Measurements from ENCODE around the gene PUM1.
A peak's percentile ranks its signal among the peaks of the same experiment; 100 is the strongest.
"Not testable (repeated sequence)": the region's sequence is repeated elsewhere in the genome, so short reads cannot be mapped to it uniquely, and the experiment has no call there.

PUM1 gene, protein sequence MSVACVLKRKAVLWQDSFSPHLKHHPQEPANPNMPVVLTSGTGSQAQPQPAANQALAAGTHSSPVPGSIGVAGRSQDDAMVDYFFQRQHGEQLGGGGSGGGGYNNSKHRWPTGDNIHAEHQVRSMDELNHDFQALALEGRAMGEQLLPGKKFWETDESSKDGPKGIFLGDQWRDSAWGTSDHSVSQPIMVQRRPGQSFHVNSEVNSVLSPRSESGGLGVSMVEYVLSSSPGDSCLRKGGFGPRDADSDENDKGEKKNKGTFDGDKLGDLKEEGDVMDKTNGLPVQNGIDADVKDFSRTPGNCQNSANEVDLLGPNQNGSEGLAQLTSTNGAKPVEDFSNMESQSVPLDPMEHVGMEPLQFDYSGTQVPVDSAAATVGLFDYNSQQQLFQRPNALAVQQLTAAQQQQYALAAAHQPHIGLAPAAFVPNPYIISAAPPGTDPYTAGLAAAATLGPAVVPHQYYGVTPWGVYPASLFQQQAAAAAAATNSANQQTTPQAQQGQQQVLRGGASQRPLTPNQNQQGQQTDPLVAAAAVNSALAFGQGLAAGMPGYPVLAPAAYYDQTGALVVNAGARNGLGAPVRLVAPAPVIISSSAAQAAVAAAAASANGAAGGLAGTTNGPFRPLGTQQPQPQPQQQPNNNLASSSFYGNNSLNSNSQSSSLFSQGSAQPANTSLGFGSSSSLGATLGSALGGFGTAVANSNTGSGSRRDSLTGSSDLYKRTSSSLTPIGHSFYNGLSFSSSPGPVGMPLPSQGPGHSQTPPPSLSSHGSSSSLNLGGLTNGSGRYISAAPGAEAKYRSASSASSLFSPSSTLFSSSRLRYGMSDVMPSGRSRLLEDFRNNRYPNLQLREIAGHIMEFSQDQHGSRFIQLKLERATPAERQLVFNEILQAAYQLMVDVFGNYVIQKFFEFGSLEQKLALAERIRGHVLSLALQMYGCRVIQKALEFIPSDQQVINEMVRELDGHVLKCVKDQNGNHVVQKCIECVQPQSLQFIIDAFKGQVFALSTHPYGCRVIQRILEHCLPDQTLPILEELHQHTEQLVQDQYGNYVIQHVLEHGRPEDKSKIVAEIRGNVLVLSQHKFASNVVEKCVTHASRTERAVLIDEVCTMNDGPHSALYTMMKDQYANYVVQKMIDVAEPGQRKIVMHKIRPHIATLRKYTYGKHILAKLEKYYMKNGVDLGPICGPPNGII

DNA sequence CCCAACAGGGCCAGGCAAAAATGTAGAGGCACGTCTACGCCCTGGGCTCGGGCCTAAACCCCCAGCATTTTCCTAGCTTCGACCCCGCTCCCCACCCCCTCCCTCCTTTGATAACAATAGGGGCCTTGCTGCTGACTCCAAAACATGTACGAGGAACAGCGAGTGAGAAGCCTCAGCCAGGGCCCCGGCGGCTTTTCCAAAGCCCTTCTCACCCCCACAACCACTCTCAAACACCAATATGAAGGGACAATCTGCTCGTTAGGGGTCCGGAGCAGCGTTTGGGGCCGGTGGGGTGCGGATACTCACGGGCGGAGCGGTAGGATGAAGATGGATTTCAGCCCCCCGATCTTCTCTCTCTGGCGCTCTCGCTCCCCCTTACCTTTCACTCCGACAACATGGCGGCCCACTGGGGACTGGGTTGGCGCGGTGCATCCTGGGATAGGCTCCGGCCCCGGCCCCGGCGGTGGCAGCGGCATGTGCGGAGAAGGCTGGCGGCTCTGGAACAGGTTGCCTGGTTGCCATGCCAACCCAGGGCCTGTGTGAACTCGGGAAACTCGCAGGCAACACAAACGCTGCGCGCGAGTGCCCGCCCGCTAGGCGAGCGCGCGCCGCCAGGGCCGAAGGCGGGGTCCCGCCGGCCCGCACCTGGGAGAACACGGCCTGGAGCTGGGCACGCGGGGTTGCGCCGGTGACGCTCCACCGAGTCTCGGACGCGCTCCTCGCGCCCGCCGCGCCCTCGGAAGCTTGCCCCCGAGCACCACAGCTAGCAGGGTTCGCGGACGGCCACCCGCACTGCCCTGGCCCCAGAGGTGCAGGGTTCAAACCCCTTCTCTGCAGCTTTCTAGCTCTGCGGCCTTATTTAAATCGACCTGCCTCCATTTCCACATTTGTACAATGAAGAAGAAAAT lies at the start of gene PUM1:
Gene PUM1 (minus strand): TSS at position 408 of the 908 bp plus-strand sequence. CDS start 6,151 bp downstream, outside the sequence.
- DNase-seq = peak; percentile 99

DNA sequence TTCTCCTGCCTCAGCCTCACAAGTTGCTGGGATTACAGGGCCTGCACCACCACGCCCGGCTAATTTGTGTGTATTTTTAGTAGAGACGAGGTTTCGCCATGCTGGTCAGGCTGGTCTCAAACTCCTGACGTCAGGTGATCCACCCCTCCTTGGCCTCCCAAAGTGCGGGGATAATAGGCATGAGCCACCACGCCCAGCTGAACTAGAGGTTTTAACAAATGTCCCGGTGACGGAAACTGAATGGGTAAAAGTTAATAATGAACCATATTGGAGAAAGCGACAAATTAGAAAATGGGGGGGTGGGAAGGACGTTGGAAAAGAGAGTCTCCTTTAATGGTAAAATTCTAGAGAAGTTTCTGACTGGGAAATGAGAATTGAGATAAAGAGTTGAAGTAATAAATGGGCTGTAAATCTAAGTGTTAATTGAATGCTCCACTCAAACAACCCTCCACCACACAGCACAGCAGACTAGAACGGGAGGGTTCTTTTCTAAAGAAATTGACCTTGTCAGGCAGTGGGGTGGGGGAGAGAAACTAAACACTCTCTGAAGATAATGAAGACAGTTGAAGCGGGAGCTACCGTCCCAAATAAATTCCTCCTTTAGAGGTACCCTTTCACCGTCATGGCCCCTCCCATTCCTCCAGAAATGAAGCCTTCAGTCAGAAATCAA lies 46.9 kb upstream of the PUM1 start:
- no peak for DNase-seq

DNA sequence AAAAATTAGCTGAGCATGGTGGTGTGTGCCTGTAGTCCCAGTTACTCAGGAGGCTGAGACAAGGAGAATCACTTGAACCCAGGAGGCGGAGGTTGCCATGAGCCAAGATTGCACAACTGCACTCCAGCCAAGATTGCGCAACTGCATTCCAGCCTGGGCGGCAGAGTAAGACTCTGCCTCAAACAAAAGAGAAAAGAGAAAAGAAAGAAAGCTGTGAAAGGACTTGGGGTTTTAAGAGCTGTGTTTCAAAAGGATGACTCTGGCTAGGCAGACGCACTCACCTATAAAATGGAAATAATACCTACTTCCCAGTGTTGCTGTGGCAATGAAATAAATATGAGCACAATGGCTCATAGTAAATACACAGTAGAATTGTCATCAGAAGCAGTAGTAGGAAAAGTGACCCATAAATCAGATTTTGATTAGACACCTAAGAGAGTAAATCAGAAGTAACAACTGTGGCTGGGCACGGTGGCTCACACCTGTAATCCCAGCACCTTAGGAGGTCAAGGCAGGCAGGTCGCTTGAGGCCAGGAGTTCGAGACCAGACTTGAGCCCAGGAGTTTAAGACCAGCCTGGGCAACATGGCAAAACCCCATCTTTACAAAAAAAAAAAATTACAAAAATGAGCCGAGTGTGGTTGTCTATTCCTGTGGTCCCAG lies 45.9 kb upstream of the PUM1 start:
- no peak for DNase-seq

GRCh38 chr1:31110846-31111245 lies 45.3 kb upstream of the PUM1 start:
- DNase-seq = no peak

DNA sequence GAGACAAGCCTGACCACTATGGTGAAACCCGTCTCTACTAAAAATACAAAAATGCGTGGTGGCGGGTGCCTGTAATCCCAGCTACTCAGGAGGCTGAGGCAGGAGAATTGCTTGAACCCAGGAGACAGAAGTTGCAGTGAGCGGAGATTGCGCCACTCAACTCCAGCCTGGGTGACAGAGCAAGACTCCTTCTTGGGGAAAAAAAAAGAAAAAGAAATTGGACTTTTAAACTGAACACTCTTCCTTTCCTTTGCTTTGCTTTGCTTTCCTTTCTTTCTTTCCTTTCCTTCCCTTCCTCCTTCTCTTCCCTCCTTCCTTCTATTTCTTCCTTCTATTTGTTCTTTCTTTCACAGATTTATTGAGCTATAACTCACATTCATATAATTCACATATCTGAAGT lies 43.3 kb upstream of the PUM1 start:
- no peak for DNase-seq

- no peak for DNase-seq
Observed at GRCh38 chr1:31105646-31106045, 40.1 kb upstream of the PUM1 start.

DNA sequence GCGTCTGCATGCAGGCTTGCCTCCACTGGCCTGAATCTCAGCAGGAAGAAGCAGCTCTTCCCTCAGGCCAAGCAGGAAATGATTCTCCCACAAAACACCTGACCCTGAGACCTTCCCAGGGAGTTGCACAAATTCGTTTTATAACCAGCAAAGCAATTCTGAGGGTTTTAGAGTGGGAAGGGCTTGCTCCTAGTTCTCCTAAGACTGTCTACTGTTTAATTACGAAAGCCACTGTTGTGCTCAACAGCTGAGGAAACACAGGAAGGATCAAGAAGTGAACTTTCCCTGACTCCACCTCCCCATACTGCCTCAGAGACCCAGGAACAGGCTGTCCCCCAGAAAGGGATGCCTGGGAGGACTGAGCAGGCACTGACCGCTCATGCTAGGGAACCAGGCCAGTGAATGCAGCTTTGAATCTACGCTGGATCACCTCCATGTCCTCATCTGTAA lies 37.0 kb upstream of the PUM1 start:
- DNase-seq = no peak

DNA sequence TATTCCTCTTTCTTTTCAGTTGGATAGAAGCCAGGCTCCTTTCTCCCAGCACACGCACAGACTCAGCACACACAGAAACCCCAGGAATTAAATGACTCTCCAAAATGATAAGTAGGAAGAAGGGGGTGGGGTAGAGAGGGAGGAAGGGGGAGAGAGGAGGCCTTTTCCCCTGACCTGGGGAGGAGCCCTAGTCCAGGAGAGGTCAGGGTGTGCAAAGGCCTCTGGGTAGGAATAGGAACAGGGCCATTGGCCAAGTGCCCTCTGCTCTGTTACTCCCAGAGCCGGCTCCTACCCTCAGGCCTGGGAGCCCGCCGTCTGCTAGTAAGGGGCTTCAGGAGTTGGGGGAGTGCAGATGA lies 35.6 kb upstream of the PUM1 start:
- DNase-seq = no peak

- no peak for DNase-seq
Observed at GRCh38 chr1:31099293-31100032, 33.9 kb upstream of the PUM1 start.

DNA sequence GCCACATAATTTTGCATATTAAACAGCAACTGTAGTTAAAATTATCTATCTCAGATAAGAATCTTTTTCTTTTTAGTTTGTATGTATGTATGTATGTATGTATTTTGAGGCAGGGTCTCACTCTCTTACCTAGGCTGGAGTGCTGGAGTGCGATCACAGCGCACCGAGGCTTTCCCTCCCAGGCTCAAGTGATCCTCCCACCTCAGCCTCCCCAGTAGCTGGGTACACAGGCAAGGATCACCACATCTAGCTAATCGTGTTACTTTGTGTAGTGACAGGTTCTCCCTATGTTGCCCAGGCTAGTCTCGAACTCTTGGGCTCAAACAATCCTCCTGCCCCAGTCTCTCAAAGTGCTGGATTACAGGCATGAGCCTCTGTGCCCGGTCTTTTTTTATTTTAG lies 30.5 kb upstream of the PUM1 start:
- no peak for DNase-seq

DNA sequence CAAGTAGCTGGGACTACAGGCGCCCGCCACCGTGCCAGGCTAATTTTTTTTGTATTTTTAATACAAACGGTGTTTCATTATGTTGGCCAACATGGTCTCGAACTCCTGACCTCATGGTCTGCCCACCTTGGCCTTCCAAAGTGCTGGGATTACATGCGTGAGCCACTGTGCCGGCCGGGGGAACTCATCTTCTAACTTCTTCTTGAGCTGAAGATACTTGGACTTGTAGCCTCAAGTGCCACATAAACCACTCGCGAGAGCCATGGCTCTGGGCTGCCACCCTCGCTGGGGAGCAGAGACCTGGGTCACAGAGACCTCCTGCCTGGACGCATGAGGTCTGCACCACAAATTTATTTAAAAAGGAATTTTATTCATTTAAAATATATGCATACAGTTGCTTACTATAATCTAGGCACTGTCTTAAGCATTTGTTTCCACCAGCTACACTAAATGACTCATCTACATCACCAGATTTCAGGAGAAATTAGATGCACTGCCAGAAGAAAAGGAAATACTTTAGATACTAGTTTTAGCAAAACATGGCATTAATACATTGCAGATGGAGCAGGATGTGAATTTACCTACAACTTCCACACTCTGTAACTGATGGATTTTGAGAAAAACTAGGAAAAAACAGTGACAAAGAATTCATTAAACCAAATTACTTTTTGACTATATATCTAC lies 29.9 kb upstream of the PUM1 start:
- DNase-seq = no peak

DNA sequence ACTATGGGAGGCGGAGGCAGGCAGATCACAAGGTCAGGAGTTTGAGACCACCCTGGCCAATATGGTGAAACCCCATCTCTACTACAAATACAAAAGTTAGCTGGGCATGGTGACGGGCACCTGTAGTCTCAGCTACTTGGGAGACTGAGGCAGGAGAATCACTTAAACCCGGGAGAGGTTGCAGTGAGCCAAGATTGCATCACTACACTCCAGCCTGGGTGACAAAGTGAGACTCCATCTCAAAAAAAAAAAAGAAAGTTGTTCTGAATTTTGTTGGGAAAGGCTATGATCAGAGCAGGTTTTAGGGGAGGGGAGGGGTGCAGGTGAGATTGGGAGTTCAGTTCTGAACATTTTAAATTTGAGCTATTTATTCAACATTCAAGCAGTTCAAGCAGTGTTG lies 22.6 kb upstream of the PUM1 start:
- DNase-seq = not testable (repeated sequence)

DNA sequence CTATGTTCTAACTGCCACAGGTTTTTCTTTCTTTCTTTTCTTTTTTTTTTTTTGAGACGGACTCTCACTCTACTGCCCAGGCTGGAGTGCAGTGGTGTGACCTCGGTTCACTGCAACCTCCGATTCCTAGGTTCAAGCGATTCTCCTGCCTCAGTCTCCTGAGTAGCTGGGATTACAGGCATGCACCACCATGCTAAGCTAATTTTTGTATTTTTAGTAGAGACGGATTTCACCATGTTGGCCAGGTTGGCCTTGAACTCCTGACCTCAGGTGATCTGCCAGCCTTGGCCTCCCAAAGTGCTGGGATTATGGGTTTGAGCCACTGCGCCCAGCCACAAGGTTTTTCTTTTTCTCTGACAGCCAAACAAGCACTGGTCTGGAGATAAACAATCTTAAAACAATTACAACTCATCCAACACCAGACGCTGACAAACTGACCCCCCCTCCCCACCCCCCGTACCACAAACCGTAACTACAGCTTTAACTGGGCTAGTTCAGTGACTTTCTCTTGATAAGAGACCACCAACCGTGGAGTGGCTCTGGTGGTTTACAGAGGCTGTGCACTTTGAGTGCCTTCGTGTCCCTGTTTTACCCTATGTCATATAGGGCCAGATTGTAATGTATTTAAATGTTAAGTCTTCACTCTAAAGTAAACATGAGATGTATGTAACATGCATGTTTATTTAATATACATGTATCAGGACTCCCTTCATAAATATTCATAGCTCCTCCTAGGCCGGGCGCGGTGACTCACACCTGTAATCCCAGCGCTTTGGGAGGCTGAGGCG lies 19.5 kb upstream of the PUM1 start:
- DNase-seq = peak; percentile 91

GRCh38 chr1:31082385-31082784 lies 16.9 kb upstream of the PUM1 start:
- no peak for DNase-seq

DNA sequence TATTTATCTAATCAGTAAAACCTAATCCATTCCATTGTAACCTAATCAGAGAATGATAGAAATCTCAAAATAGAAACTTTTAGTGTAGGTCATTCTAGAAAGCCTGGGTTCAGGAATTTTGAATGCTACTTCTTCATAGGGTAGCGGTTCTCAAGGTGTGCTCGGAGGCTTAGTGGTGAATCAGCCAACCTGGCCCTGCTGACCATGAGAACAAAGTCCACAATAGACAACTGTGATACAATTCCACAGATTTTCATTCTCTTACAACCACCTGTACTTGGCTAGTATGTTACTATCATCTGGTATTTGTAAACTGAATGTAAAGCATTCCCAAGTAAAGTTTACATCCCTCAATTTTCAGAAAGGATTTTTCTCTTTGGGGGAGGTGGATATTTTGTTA lies 7.5 kb upstream of the PUM1 start:
- DNase-seq = no peak

GRCh38 chr1:31072304-31072746 lies 6.8 kb upstream of the PUM1 start:
- peak; percentile 85 for DNase-seq

- DNase-seq = no peak
Observed at GRCh38 chr1:31069392-31069791, 3.9 kb upstream of the PUM1 start.

- peak; percentile 58 for DNase-seq
Observed at GRCh38 chr1:31064718-31065309, 703 bp downstream of the PUM1 start.
